Keratinocyte (primary cell): Measurements from ENCODE around the gene ZIC3.

Experiments
- EZH2 ChIP-seq: IDR thresholded peaks from one replicate; pipeline ENCODE4 v1.6.1; 2012; ENCODE audit warnings: inconsistent platforms, mild to moderate bottlenecking, low read length, moderate library complexity
- TF ChIP-seq, protein P1 (sequence below), 3 experiments: IDR thresholded peaks in 1 of 3; conservative IDR thresholded peaks in 1 of 3; optimal IDR thresholded peaks in 1 of 3; 2 replicates in 2 of 3; 3 replicates in 1 of 3; pipeline versions ENCODE3 to v1.5.1; 2011; ENCODE audit warnings: low read length in 3 of 3, mild to moderate bottlenecking in 3 of 3, moderate library complexity in 2 of 3, control low read depth in 1 of 3, inconsistent platforms in 1 of 3; ENCODE audit not compliant: insufficient read depth in 2 of 3; ENCODE audit errors: extremely low read depth in 1 of 3

DNA sequence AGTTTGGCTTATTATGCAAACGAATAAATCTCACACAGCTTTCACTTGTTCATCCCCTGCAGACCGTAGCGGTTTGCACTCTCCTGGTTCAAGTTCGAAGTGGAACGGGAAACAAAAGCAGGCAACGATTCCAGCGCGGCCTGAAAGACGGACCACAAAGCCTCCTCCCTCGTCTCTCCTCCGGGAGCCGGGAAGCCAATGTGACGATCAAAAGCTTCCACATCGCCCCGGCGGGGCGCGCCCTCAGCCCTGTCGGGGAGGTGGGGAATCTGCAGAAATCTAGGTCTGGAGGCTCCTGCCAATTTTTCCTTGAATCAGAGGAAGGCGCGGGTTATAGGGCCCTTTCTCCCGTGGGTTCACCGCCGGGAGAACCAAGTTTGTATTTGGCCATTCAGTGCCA is 16.9 kb upstream of the ZIC3 start:
- TF ChIP-seq, protein P1, sequence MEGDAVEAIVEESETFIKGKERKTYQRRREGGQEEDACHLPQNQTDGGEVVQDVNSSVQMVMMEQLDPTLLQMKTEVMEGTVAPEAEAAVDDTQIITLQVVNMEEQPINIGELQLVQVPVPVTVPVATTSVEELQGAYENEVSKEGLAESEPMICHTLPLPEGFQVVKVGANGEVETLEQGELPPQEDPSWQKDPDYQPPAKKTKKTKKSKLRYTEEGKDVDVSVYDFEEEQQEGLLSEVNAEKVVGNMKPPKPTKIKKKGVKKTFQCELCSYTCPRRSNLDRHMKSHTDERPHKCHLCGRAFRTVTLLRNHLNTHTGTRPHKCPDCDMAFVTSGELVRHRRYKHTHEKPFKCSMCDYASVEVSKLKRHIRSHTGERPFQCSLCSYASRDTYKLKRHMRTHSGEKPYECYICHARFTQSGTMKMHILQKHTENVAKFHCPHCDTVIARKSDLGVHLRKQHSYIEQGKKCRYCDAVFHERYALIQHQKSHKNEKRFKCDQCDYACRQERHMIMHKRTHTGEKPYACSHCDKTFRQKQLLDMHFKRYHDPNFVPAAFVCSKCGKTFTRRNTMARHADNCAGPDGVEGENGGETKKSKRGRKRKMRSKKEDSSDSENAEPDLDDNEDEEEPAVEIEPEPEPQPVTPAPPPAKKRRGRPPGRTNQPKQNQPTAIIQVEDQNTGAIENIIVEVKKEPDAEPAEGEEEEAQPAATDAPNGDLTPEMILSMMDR (optimal IDR thresholded peaks at IDR 0.05 in 1 of 3, IDR thresholded peaks at IDR 0.05 in 1 of 3, conservative IDR thresholded peaks at IDR 0.05 in 1 of 3; ENCODE audit: extremely low read depth in 1 of 3, insufficient read depth in 2 of 3, low read length in 3 of 3): no peak
- TF ChIP-seq EZH2: no peak
